Measurements from ENCODE around the gene LLPH. TPM values are rescaled to one million over a fixed set of nuclear protein-coding genes. Genes with fewer than 3 reads are reported as not detected.

The LLPH gene
- total and polyA plus RNA-seq, 5 donors: 16.4 to 20.5 (median 17.3) TPM

GRCh38 chr12:66163289-66163688 lies 32.7 kb upstream of the LLPH start:
- WGBS: 59% methylated on average over 4 of the region's 4 CpGs
- no peak overlapping the region for H3K27ac ChIP-seq (ENCODE audit: low read length)
- H3K4me1 ChIP-seq (ENCODE audit: control insufficient read depth, insufficient read depth, low read length): peaks cover 2% of the 10 kb centered on the region
- no peaks in the 10 kb centered on the region for H3K9me3 ChIP-seq (ENCODE audit: control insufficient read depth, low read length)
- H3K27me3 ChIP-seq (ENCODE audit: control insufficient read depth, insufficient read depth): no peaks in the 10 kb centered on the region
- H3K4me3 ChIP-seq (ENCODE audit: low read length): no peak overlapping the region
- ATAC-seq (no peak), DNase-seq (no peak)
- intact Hi-C loops (cut with DNase I): no loop called here

- Histone ChIP-seq H3K4me1 (ENCODE audit: control insufficient read depth, insufficient read depth, low read length) (peaks cover 2% of the 10 kb centered on the region), H3K4me3 (ENCODE audit: low read length) (no peak overlapping the region), H3K27ac (ENCODE audit: low read length) (no peak overlapping the region), H3K27me3 (ENCODE audit: control insufficient read depth, insufficient read depth) (no peaks in the 10 kb centered on the region), H3K9me3 (ENCODE audit: control insufficient read depth, low read length) (no peaks in the 10 kb centered on the region)
- intact Hi-C loops (cut with DNase I): no loop called here
- DNase-seq: no peak
- no peak for ATAC-seq
- 54% methylated on average over 2 of the region's 2 CpGs for WGBS
These were observed 32.2 kb upstream of the LLPH start for GRCh38 chr12:66162701-66163100.

- Histone ChIP-seq H3K4me3 (ENCODE audit: low read length) (no peak overlapping the region), H3K27ac (ENCODE audit: low read length) (no peak overlapping the region), H3K27me3 (ENCODE audit: control insufficient read depth, insufficient read depth) (no peaks in the 10 kb centered on the region), H3K4me1 (ENCODE audit: control insufficient read depth, insufficient read depth, low read length) (peaks cover 2% of the 10 kb centered on the region), H3K9me3 (ENCODE audit: control insufficient read depth, low read length) (no peaks in the 10 kb centered on the region)
- intact Hi-C loops (cut with DNase I): no loop called here
- 95% methylated on average over 28 of the region's 28 CpGs for WGBS
- peak; percentile 16 to 65 (median 42) for DNase-seq
- ATAC-seq: peak in 1 of 2 donors; percentile 34
These were observed 30.2 kb upstream of the LLPH start for GRCh38 chr12:66160704-66161103.

GRCh38 chr12:66159123-66159522 lies 28.6 kb upstream of the LLPH start:
- Histone ChIP-seq H3K27ac (ENCODE audit: low read length) (no peak overlapping the region), H3K27me3 (ENCODE audit: control insufficient read depth, insufficient read depth) (no peaks in the 10 kb centered on the region), H3K4me3 (ENCODE audit: low read length) (no peak overlapping the region), H3K9me3 (ENCODE audit: control insufficient read depth, low read length) (no peaks in the 10 kb centered on the region), H3K4me1 (ENCODE audit: control insufficient read depth, insufficient read depth, low read length) (peaks cover 4% of the 10 kb centered on the region)
- no peak for DNase-seq
- intact Hi-C loops (cut with DNase I): no loop called here
- ATAC-seq: no peak

- ATAC-seq (no peak), DNase-seq (no peak)
- no peaks in the 10 kb centered on the region for H3K27me3 ChIP-seq (ENCODE audit: control insufficient read depth, insufficient read depth)
- no peaks in the 10 kb centered on the region for H3K9me3 ChIP-seq (ENCODE audit: control insufficient read depth, low read length)
- 96% methylated on average over 2 of the region's 2 CpGs for WGBS
- intact Hi-C loops (cut with DNase I): no loop called here
- no peak overlapping the region for H3K4me3 ChIP-seq (ENCODE audit: low read length)
- H3K27ac ChIP-seq (ENCODE audit: low read length): no peak overlapping the region
- peaks cover 2% of the 10 kb centered on the region for H3K4me1 ChIP-seq (ENCODE audit: control insufficient read depth, insufficient read depth, low read length)
These were observed 26.1 kb upstream of the LLPH start for GRCh38 chr12:66156654-66157053.

GRCh38 chr12:66154776-66155175 lies 24.2 kb upstream of the LLPH start:
- Histone ChIP-seq H3K27me3 (ENCODE audit: control insufficient read depth, insufficient read depth) (no peaks in the 10 kb centered on the region), H3K27ac (ENCODE audit: low read length) (no peak overlapping the region), H3K9me3 (ENCODE audit: control insufficient read depth, low read length) (no peaks in the 10 kb centered on the region), H3K4me3 (ENCODE audit: low read length) (no peak overlapping the region), H3K4me1 (ENCODE audit: control insufficient read depth, insufficient read depth, low read length) (peaks cover 2% of the 10 kb centered on the region)
- ATAC-seq (peak; percentile 39 to 51), DNase-seq (no peak)
- intact Hi-C loops (cut with DNase I): no loop called here

GRCh38 chr12:66152732-66153131 lies 22.2 kb upstream of the LLPH start:
- intact Hi-C loops (cut with DNase I): no loop called here
- DNase-seq: no peak
- H3K27ac ChIP-seq (ENCODE audit: low read length): no peak overlapping the region
- no peaks in the 10 kb centered on the region for H3K27me3 ChIP-seq (ENCODE audit: control insufficient read depth, insufficient read depth)
- WGBS: 63% methylated on average over 1 of the region's 1 CpG
- no peak for ATAC-seq
- H3K4me1 ChIP-seq (ENCODE audit: control insufficient read depth, insufficient read depth, low read length): peaks cover 2% of the 10 kb centered on the region
- H3K4me3 ChIP-seq (ENCODE audit: low read length): no peak overlapping the region
- H3K9me3 ChIP-seq (ENCODE audit: control insufficient read depth, low read length): no peaks in the 10 kb centered on the region

- DNase-seq (peak; percentile 25 to 69 (median 48)), ATAC-seq (peak; percentile 23 to 47)
- Histone ChIP-seq H3K4me1 (ENCODE audit: control insufficient read depth, insufficient read depth, low read length) (no peaks in the 10 kb centered on the region), H3K9me3 (ENCODE audit: control insufficient read depth, low read length) (no peaks in the 10 kb centered on the region), H3K4me3 (ENCODE audit: low read length) (no peak overlapping the region), H3K27me3 (ENCODE audit: control insufficient read depth, insufficient read depth) (no peaks in the 10 kb centered on the region), H3K27ac (ENCODE audit: low read length) (no peak overlapping the region)
- 73% methylated on average over 5 of the region's 5 CpGs for WGBS
- intact Hi-C loops (cut with DNase I): no loop called here
These were observed 19.3 kb upstream of the LLPH start for GRCh38 chr12:66149702-66150398.

- 37% methylated on average over 7 of the region's 7 CpGs for WGBS
- intact Hi-C loops (cut with DNase I): no loop called here
- no peak overlapping the region for H3K27ac ChIP-seq (ENCODE audit: low read length)
- no peak overlapping the region for H3K4me3 ChIP-seq (ENCODE audit: low read length)
- H3K27me3 ChIP-seq (ENCODE audit: control insufficient read depth, insufficient read depth): no peaks in the 10 kb centered on the region
- peak in 2 of 3 donors; percentile 43 to 57 for DNase-seq
- H3K4me1 ChIP-seq (ENCODE audit: control insufficient read depth, insufficient read depth, low read length): peaks cover 6% of the 10 kb centered on the region
- peak; percentile 89 to 94 for ATAC-seq
- no peaks in the 10 kb centered on the region for H3K9me3 ChIP-seq (ENCODE audit: control insufficient read depth, low read length)
These were observed 14.5 kb upstream of the LLPH start for GRCh38 chr12:66144791-66145754.

- Histone ChIP-seq H3K4me1 (ENCODE audit: control insufficient read depth, insufficient read depth, low read length) (peaks cover 6% of the 10 kb centered on the region), H3K27ac (ENCODE audit: low read length) (no peak overlapping the region), H3K9me3 (ENCODE audit: control insufficient read depth, low read length) (no peaks in the 10 kb centered on the region), H3K4me3 (ENCODE audit: low read length) (no peak overlapping the region), H3K27me3 (ENCODE audit: control insufficient read depth, insufficient read depth) (no peaks in the 10 kb centered on the region)
- DNase-seq (no peak), ATAC-seq (peak; percentile 54 to 69)
- intact Hi-C loops (cut with DNase I): no loop called here
- WGBS: 82% methylated on average over 1 of the region's 1 CpG
These were observed 13.3 kb upstream of the LLPH start for GRCh38 chr12:66143868-66144267.

GRCh38 chr12:66142826-66143225 lies 12.3 kb upstream of the LLPH start:
- no peak for ATAC-seq
- Histone ChIP-seq H3K4me1 (ENCODE audit: control insufficient read depth, insufficient read depth, low read length) (peaks cover 6% of the 10 kb centered on the region), H3K27me3 (ENCODE audit: control insufficient read depth, insufficient read depth) (no peaks in the 10 kb centered on the region), H3K9me3 (ENCODE audit: control insufficient read depth, low read length) (no peaks in the 10 kb centered on the region), H3K4me3 (ENCODE audit: low read length) (no peak overlapping the region), H3K27ac (ENCODE audit: low read length) (no peak overlapping the region)
- DNase-seq: no peak
- intact Hi-C loops (cut with DNase I): no loop called here

Measured in right cardiac atrium (tissue), 5 donors.